Stimulated activated CD8-positive, alpha-beta memory T cell treated with anti-CD3 and anti-CD28 coated beads, Interleukin-12 subunit alpha, Interleukin-12 subunit beta, amount 100 ng/mL, for 4 hours (primary cell): ENCODE measurements around the gene SLF2.
A peak's percentile ranks its signal among the peaks of the same experiment; 100 is the strongest.

Source experiments
- DNase-seq: peaks from one replicate; pipeline ENCODE4 v3.0.0-alpha.2; 2020; ENCODE audit warnings: low read depth

SLF2 gene, protein sequence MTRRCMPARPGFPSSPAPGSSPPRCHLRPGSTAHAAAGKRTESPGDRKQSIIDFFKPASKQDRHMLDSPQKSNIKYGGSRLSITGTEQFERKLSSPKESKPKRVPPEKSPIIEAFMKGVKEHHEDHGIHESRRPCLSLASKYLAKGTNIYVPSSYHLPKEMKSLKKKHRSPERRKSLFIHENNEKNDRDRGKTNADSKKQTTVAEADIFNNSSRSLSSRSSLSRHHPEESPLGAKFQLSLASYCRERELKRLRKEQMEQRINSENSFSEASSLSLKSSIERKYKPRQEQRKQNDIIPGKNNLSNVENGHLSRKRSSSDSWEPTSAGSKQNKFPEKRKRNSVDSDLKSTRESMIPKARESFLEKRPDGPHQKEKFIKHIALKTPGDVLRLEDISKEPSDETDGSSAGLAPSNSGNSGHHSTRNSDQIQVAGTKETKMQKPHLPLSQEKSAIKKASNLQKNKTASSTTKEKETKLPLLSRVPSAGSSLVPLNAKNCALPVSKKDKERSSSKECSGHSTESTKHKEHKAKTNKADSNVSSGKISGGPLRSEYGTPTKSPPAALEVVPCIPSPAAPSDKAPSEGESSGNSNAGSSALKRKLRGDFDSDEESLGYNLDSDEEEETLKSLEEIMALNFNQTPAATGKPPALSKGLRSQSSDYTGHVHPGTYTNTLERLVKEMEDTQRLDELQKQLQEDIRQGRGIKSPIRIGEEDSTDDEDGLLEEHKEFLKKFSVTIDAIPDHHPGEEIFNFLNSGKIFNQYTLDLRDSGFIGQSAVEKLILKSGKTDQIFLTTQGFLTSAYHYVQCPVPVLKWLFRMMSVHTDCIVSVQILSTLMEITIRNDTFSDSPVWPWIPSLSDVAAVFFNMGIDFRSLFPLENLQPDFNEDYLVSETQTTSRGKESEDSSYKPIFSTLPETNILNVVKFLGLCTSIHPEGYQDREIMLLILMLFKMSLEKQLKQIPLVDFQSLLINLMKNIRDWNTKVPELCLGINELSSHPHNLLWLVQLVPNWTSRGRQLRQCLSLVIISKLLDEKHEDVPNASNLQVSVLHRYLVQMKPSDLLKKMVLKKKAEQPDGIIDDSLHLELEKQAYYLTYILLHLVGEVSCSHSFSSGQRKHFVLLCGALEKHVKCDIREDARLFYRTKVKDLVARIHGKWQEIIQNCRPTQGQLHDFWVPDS

DNA sequence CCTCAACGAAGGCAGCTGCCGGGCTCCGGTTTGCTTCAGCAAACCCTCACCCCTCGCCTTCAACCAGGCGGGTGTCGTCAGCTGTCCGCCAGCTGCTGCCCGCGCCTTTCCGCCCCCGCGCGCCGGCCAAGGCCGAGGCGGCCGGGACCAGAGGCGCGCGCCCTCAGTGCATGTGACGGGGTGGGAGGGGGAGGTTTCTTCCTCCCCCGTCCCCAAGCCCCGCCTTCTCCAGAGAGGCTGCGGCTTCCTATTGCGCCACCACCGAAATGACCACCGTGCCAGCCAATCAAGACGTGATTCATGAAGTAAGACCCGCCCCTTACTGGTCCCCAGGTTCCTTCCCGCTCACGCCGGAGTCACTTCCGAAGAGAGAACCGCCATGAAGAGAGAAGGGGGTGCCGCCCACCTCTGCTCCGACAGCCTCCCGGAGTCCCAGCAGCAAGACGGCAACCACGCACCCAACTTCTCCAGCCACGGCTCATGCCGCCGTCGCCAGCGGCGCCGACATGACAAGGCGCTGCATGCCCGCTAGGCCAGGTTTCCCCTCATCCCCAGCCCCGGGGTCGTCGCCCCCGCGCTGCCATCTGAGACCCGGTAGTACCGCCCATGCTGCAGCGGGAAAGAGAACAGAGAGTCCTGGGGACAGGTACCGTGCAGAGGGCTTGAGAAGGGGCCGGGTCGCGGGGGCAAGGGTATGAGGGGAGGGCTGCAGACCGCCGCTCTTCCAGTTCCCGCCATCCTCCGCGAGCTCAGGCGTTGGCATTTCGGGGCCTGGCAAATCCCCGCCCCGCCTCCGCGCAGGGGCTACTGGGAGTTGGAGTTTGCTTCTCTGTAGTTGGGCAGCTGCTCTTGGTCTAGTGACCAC, at the start of gene SLF2:
SLF2 (plus strand) TSS at position 359 of the 865 bp plus-strand sequence; CDS start at position 507, 148 bp downstream.
- DNase-seq, result peak; percentile 88

DNA sequence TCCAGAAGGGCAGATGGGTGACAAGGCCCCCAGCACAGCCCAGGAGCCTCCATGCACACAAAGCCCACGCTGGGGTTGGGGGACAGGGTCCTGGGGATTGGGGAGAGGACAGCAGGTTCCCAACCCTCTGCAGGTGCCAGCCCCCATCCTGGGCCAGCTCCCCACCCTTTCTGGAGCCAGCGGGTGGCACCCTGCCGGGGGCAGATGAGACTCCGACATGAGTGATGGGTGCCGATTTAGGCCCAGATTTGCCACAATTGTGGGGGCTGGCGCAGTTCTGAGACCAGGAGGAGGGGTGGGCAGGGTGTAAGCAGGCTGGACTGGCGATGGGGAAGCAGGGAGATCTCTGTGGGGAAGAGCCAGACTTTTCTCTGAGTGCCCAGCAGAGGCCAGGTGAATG, 49.3 kb upstream of the SLF2 start:
- no peak for DNase-seq

- DNase-seq, result no peak
These were observed 48.5 kb upstream of the SLF2 start for GRCh38 chr10:100864036-100864885.

- DNase-seq, result no peak
These were observed 47.8 kb upstream of the SLF2 start for GRCh38 chr10:100864978-100865377.

DNA sequence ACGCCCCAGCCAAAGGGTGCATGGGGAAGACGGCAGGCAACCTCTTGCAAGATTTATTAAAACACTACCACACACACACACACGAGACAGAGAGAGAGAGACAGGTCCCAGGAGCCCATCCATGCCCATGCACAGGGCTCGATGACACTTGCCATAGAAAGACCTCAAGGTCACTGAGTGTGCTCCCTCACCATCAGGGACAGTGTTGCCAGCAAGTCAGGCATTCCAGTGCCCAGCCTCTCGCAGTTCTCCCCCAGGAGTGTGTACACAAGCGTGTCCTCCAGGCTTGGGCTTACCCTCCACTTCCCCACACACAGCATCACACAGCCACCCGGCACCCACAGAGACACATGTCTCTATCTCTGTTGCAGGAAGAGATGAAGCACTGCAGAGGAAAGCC, 46.8 kb upstream of the SLF2 start:
- DNase-seq, result no peak

- no peak for DNase-seq
These were observed 46.1 kb upstream of the SLF2 start for GRCh38 chr10:100866575-100867098.

- no peak for DNase-seq
These were observed 45.4 kb upstream of the SLF2 start for GRCh38 chr10:100867261-100867963.

DNA sequence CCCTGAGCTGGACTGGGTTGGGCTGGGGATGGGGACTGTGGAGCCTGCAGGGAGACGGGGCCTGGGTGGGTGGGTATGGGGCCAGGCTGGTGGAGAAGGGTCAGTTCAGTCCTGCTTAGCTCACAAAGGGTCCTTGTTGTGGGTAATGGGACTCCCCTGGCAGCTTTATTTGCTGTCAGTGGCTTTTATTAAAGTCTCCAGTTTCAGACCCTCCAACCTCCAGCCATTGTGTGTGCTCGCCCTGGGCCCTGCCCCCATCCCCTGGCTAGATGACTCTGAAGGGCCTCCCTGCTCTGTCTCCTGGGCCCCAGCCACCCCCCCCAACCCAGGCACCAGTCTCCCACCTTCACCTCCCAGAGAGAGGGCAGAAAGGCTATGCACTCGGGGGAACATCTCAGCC, 44.4 kb upstream of the SLF2 start:
- DNase-seq, result no peak

GRCh38 chr10:100869399-100869798, 43.4 kb upstream of the SLF2 start:
- no peak for DNase-seq

DNA sequence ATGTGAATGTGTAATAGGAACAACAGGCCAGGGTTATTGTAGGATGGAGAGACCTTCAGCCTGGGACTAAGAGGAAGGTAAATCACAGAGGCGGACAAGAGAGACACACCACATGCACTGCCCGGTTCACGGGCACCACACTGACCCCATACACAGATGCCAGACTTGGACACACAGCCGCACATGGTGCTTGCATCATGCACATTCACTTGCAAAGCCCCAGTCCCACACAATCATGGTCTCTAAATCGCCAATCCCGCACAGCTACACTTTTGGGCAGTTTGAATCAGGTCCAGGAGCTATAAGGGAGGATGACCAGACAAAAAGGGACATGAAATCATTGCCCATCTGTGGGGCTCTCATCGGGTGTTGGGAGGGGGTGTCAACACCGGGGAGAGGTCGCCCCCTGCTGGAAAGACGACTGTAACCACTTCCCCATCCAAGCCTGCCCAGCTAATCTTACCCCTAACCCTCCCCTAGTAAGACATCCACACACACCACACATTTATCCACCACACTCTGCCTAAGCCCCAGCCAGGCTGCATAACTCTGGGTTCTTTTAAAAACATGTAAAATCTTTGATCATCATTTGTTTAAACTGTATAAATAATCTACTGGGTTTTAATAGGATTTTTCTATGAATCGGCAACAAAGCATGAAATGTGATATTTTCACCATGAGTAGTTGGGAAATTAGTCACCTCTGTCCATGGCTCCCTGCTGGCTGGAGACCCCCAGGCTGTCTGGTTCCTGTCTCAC, 40.5 kb upstream of the SLF2 start:
- DNase-seq, result peak; percentile 7

- DNase-seq, result no peak
These were observed 39.5 kb upstream of the SLF2 start for GRCh38 chr10:100873146-100873826.

- DNase-seq, result no peak
These were observed 38.9 kb upstream of the SLF2 start for GRCh38 chr10:100873827-100874326.

GRCh38 chr10:100874702-100875483, 37.9 kb upstream of the SLF2 start:
- DNase-seq, result no peak

DNA sequence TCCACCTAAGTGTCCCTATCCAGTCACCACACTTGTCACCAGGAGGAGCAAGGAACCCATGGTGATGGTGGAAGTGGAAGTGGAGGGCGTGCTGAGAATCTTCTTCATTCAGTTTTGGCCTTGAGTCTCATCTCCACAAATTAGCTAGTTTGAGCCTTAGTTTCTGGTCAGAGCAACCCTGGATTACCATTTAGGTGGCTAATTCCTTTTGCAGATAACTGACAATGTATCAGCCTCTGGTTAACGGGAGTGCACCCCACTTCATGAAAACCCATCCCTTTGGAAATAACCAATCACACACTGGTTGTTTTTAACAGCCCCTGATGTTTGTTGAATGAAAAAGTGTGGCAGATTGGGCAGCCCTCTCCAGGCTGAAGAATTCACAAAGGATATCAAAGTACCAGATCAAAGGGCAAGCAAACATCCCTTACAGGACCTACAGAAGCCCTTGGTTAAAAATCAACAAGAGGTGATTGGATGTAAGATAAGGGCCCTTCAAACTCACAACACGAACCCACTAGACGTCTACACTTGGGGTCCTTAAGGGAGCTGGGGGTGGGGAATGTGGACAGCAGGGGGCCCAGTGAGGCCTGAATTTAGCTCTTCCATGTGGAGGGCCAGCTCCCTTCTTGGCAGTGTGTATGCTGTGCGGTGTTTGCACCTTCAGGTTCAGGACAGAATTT, 37.1 kb upstream of the SLF2 start:
- no peak for DNase-seq

GRCh38 chr10:100876585-100877460, 35.9 kb upstream of the SLF2 start:
- no peak for DNase-seq

DNA sequence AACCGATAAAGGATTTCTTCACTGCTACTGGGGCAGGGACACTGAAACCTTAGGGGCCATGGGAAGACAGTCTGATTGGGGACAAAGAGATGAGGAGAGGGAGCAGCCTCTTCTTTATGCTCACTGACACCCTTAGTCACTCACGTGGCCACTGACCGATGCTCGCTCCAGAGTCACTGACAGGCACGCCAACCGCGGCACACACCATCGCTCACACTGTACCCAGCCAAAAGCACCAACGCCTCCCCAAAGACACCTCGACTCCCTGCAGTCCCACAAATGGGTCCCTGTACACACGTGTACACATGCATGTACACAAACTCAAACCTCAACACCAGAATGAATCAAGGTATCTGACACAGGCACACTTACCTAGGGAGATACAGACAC, 35.3 kb upstream of the SLF2 start:
- no peak for DNase-seq
